CD14-positive monocyte (primary cell): ENCODE measurements around the gene PARP15. TPM values are rescaled to one million over a fixed set of nuclear protein-coding genes. Genes with fewer than 3 reads are reported as not detected.

ENCODE experiments used
- DNase-seq, 3 donors: peaks; one replicate each; pipeline ENCODE4 v3.0.0-alpha.2; 2011 to 2022
- H2AFZ ChIP-seq: 2 replicates; pipeline ENCODE4 v1.6.0; 2012; ENCODE audit warnings: mild to moderate bottlenecking, low read depth, low read length, inconsistent platforms; ENCODE audit not compliant: insufficient read depth, poor library complexity, severe bottlenecking
- H3K27ac ChIP-seq, 2 donors: 1 replicate in 1 of 2; 2 replicates in 1 of 2; pipeline ENCODE4 v1.5.1; 2012 to 2013; ENCODE audit warnings: low read length in 2 of 2, control low read depth in 1 of 2, inconsistent platforms in 1 of 2, low read depth in 1 of 2, mild to moderate bottlenecking in 1 of 2
- H3K27me3 ChIP-seq, 2 donors: one replicate each; pipeline versions ENCODE4 v1.6.0 to v1.6.1; 2011 to 2013; ENCODE audit warnings: low read length in 2 of 2; ENCODE audit not compliant: control insufficient read depth in 2 of 2, insufficient read depth in 2 of 2
- H3K36me3 ChIP-seq, 2 donors: replicated peaks in 1 of 2; 1 replicate in 1 of 2; 2 replicates in 1 of 2; pipeline versions ENCODE4 v1.5.1 to v1.6.1; 2012 to 2013; ENCODE audit warnings: low read length in 2 of 2, control low read depth in 1 of 2, inconsistent platforms in 1 of 2, mild to moderate bottlenecking in 1 of 2; ENCODE audit not compliant: insufficient read depth in 2 of 2, control insufficient read depth in 1 of 2
- H3K4me1 ChIP-seq, 2 donors: 1 replicate in 1 of 2; 2 replicates in 1 of 2; pipeline versions ENCODE4 v1.5.1 to v1.6.1; 2012 to 2013; ENCODE audit warnings: low read length in 2 of 2, control low read depth in 1 of 2, inconsistent platforms in 1 of 2, mild to moderate bottlenecking in 1 of 2, moderate library complexity in 1 of 2; ENCODE audit not compliant: insufficient read depth in 2 of 2, control insufficient read depth in 1 of 2
- H3K4me2 ChIP-seq: replicated peaks from 2 replicates; pipeline ENCODE3; 2012; ENCODE audit warnings: low read length, moderate library complexity, mild to moderate bottlenecking; ENCODE audit not compliant: poor library complexity, severe bottlenecking; ENCODE audit errors: extremely low read depth
- H3K4me3 ChIP-seq, 3 experiments: fragments of 200-600 bp in 1 of 3; sonication (generic) in 1 of 3; replicated peaks in 1 of 3; 1 replicate in 2 of 3; 2 replicates in 1 of 3; pipeline ENCODE4 v1.5.1; 2011 to 2013; ENCODE audit warnings: low read length in 3 of 3, mild to moderate bottlenecking in 3 of 3, control low read depth in 2 of 3, low read depth in 2 of 3, inconsistent platforms in 1 of 3, moderate library complexity in 1 of 3
- H3K79me2 ChIP-seq: 2 replicates; pipeline ENCODE4 v1.6.0; 2012; ENCODE audit warnings: mild to moderate bottlenecking, control low read depth, inconsistent platforms, low read length, moderate library complexity; ENCODE audit not compliant: insufficient read depth
- H3K9ac ChIP-seq: 2 replicates; pipeline ENCODE4 v1.6.0; 2017; ENCODE audit warnings: low read length, mild to moderate bottlenecking; ENCODE audit not compliant: insufficient read depth, poor library complexity, severe bottlenecking
- H3K9me3 ChIP-seq, 2 donors: replicated peaks in 1 of 2; 1 replicate in 1 of 2; 2 replicates in 1 of 2; pipeline versions ENCODE4 v1.5.1 to v1.6.1; 2012 to 2013; ENCODE audit warnings: low read length in 2 of 2, control low read depth in 1 of 2; ENCODE audit not compliant: control insufficient read depth in 1 of 2, insufficient read depth in 1 of 2
- H4K20me1 ChIP-seq: 2 replicates; pipeline ENCODE4 v1.6.0; 2012; ENCODE audit warnings: mild to moderate bottlenecking, low read length, control low read depth, moderate library complexity; ENCODE audit not compliant: insufficient read depth
- H3K27ac Mint-ChIP-seq, 7 donors: one replicate each; pipeline ENCODE4 v1.8.0; 2020; ENCODE audit warnings: mild to moderate bottlenecking in 7 of 7, mixed read lengths in 7 of 7, moderate library complexity in 6 of 7, inconsistent platforms in 2 of 7
- H3K27me3 Mint-ChIP-seq, 3 donors: one replicate each; pipeline ENCODE4 v1.8.0; 2021 to 2022; ENCODE audit warnings: low read depth in 3 of 3, mild to moderate bottlenecking in 3 of 3, mixed read lengths in 3 of 3, moderate library complexity in 3 of 3, inconsistent platforms in 1 of 3
- H3K36me3 Mint-ChIP-seq, 2 donors: one replicate each; pipeline ENCODE4 v1.8.0; 2020; ENCODE audit warnings: mixed read lengths in 2 of 2, inconsistent platforms in 1 of 2, mild to moderate bottlenecking in 1 of 2
- H3K4me1 Mint-ChIP-seq: one replicate; pipeline ENCODE4 v1.8.0; 2020; ENCODE audit warnings: mild to moderate bottlenecking, mixed read lengths
- H3K4me3 Mint-ChIP-seq, 2 donors: one replicate each; pipeline ENCODE4 v1.8.0; 2020; ENCODE audit warnings: mild to moderate bottlenecking in 2 of 2, mixed read lengths in 2 of 2, moderate library complexity in 1 of 2
- H3K9me3 Mint-ChIP-seq, 7 donors: one replicate each; pipeline ENCODE4 v1.8.0; 2020 to 2022; ENCODE audit warnings: mixed read lengths in 7 of 7, mild to moderate bottlenecking in 6 of 7, moderate library complexity in 6 of 7, inconsistent platforms in 2 of 7
- WGBS: methylation state at CpG from one replicate; pipeline ENCODE4 v1.1.5; 2013; ENCODE audit warnings: missing lambda C conversion rate; ENCODE audit not compliant: insufficient coverage; 5-methylcytosine and 5-hydroxymethylcytosine counted together
- intact Hi-C, 2 donors: fragments of 100-400 bp; cut with micrococcal nuclease; formaldehyde crosslinking; loops; one replicate each; pipeline versions ENCODE4 v1.15.0 to v1.15.1; 2023
- polyA plus RNA-seq, 3 donors: library from polyadenylated mRNA; depleted of rRNA in 1 of 3; unstranded in 2 of 3; stranded (reverse) in 1 of 3; fragments of 300-500 nt in 2 of 3; fragments of >200 nt in 1 of 3; fragmentation: Illumina TruSeq in 2 of 3; gene quantifications; 1 replicate in 2 of 3; 2 replicates in 1 of 3; pipeline ENCODE4 v1.2.3, GENCODE V29; 2012 to 2021
- TF ChIP-seq, protein P1 (sequence below): fragments of 200-600 bp; IDR thresholded peaks from one replicate; pipeline ENCODE4 v1.8.0; 2022; ENCODE audit warnings: antibody characterized with exemption, mild to moderate bottlenecking

Gene PARP15
- polyA plus RNA-seq, 3 donors = 0.23 to 4.4 (median 0.28) TPM

DNA sequence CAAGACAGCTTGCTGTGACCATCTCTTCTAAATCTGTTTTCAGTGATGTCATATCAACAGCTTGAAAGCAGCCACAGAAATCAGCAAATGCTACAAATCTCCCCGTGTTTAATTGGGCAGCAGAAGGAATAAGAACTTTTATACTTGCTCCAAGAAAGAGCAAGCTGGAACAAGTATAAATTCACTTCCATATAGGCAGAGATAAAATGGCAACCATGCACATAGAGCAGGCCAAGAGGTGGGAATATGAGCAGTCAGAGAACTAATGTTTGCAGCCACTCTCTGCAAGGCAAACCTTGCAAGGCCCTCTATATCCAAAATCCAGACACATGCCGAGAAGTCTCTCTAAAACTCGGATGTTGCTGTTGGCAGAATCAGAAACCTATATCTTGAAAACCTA lies 29.4 kb upstream of the PARP15 start:
- no peaks in the 10 kb centered on the region for H3K4me1 Mint-ChIP-seq
- H3K79me2 ChIP-seq = no peaks in the 10 kb centered on the region
- H3K27me3 ChIP-seq = no peaks in the 10 kb centered on the region
- 100% methylated on average over 2 of the region's 3 CpGs for WGBS
- no peak overlapping the region for H3K4me2 ChIP-seq
- H3K9ac ChIP-seq = no peak overlapping the region
- TF ChIP-seq, protein P1, sequence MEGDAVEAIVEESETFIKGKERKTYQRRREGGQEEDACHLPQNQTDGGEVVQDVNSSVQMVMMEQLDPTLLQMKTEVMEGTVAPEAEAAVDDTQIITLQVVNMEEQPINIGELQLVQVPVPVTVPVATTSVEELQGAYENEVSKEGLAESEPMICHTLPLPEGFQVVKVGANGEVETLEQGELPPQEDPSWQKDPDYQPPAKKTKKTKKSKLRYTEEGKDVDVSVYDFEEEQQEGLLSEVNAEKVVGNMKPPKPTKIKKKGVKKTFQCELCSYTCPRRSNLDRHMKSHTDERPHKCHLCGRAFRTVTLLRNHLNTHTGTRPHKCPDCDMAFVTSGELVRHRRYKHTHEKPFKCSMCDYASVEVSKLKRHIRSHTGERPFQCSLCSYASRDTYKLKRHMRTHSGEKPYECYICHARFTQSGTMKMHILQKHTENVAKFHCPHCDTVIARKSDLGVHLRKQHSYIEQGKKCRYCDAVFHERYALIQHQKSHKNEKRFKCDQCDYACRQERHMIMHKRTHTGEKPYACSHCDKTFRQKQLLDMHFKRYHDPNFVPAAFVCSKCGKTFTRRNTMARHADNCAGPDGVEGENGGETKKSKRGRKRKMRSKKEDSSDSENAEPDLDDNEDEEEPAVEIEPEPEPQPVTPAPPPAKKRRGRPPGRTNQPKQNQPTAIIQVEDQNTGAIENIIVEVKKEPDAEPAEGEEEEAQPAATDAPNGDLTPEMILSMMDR = no peak
- intact Hi-C loops = no loop called here
- H3K4me3 ChIP-seq = no peak overlapping the region
- H4K20me1 ChIP-seq = peaks cover 22% of the 10 kb centered on the region
- H3K9me3 ChIP-seq = no peaks in the 10 kb centered on the region
- peaks cover 91 to 97% of the 10 kb centered on the region in 2 donors for H3K36me3 ChIP-seq
- no peak overlapping the region for H3K27ac ChIP-seq
- H2AFZ ChIP-seq = no peak overlapping the region
- H3K9me3 Mint-ChIP-seq = peaks cover 0 to 4% (median 0%) of the 10 kb centered on the region in 7 donors
- H3K27ac Mint-ChIP-seq = no peak overlapping the region
- peaks cover 94 to 96% of the 10 kb centered on the region in 2 donors for H3K36me3 Mint-ChIP-seq
- H3K4me1 ChIP-seq = no peaks in the 10 kb centered on the region
- no peak for DNase-seq
- H3K4me3 Mint-ChIP-seq = no peak overlapping the region
- no peaks in the 10 kb centered on the region for H3K27me3 Mint-ChIP-seq

DNA sequence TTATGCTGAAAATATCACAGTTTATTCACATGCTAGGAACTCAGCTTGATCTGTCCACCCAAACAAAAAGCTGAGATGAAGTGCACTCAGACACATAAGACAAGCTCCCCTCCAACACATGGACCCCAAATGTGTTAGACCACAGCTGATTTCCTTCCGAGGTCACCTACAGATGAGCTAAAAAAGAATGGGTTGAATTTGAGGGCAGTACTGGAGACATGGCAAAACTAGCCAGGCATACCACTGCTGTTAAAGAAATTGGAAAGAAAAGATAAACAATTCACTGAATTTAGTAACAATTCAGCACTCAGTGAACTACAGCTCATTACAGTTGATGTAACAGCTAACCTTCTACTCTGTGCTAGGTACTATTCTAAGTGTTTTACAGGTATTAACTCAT lies 28.8 kb upstream of the PARP15 start:
- Mint-ChIP-seq H3K9me3 (peaks cover 0 to 3% (median 0%) of the 10 kb centered on the region in 7 donors), H3K36me3 (peaks cover 94 to 96% of the 10 kb centered on the region in 2 donors), H3K4me1 (peaks cover 1% of the 10 kb centered on the region), H3K27me3 (no peaks in the 10 kb centered on the region), H3K27ac (no peak overlapping the region), H3K4me3 (no peak overlapping the region)
- Histone ChIP-seq H4K20me1 (peaks cover 27% of the 10 kb centered on the region), H3K27ac (no peak overlapping the region), H3K79me2 (no peaks in the 10 kb centered on the region), H3K4me2 (no peak overlapping the region), H3K9me3 (no peaks in the 10 kb centered on the region), H2AFZ (no peak overlapping the region), H3K27me3 (no peaks in the 10 kb centered on the region), H3K36me3 (peaks cover 95 to 97% of the 10 kb centered on the region in 2 donors), H3K4me1 (no peaks in the 10 kb centered on the region), H3K9ac (no peak overlapping the region), H3K4me3 (no peak overlapping the region)
- no peak for DNase-seq
- WGBS = 100% methylated on average over 1 of the region's 1 CpG
- TF ChIP-seq, protein P1 = no peak
- intact Hi-C loops = no loop called here
